Fibroblast of pulmonary artery (primary cell): Measurements from ENCODE around the gene NEURL2.

Experiments used
- DNase-seq: peaks from one replicate; pipeline ENCODE4 v3.0.0-alpha.2; 2010; ENCODE audit warnings: low read depth
- H3K4me3 ChIP-seq: replicated peaks from 2 replicates; pipeline ENCODE4 v1.5.1; 2011; ENCODE audit warnings: low read depth, mild to moderate bottlenecking, control low read depth, low read length, moderate library complexity
- CTCF ChIP-seq: IDR thresholded peaks from 2 replicates; pipeline ENCODE4 v1.5.1; 2011; ENCODE audit warnings: mild to moderate bottlenecking, control low read depth, low read length, inconsistent platforms; ENCODE audit errors: missing control alignments

The NEURL2 gene

GRCh38 chr20:45857114-45857881, 33.7 kb downstream of the NEURL2 start, which contains the start of the genes ACOT8 and ZSWIM3:
TSS of gene ACOT8 (minus strand) at chr20:45857392. CDS start at chr20:45857315, 77 bp downstream.
TSS of gene ZSWIM3 (plus strand) at chr20:45857614. CDS start at chr20:45857826, 212 bp downstream.
- peak within 1 kb of the TSS; percentile 73 for H3K4me3 ChIP-seq
- no peak for TF ChIP-seq CTCF
- peak; percentile 100 for DNase-seq

- no peak for DNase-seq
- TF ChIP-seq CTCF: no peak
- no peak overlapping the region for H3K4me3 ChIP-seq
These were observed 37.5 kb downstream of the NEURL2 start for GRCh38 chr20:45853484-45853883.

GRCh38 chr20:45852326-45852725, 38.7 kb downstream of the NEURL2 start:
- DNase-seq: no peak

GRCh38 chr20:45851501-45851900, 39.5 kb downstream of the NEURL2 start:
- no peak for DNase-seq
- TF ChIP-seq CTCF: no peak
- H3K4me3 ChIP-seq: no peak overlapping the region

More at GRCh38 chr20:45852326-45852725, 38.7 kb downstream of the NEURL2 start:
- no peak overlapping the region for H3K4me3 ChIP-seq
- TF ChIP-seq CTCF: no peak

- no peak for DNase-seq
- TF ChIP-seq CTCF: no peak
- H3K4me3 ChIP-seq: no peak overlapping the region
These were observed 40.1 kb downstream of the NEURL2 start for GRCh38 chr20:45850926-45851325.

GRCh38 chr20:45850238-45850637, 40.8 kb downstream of the NEURL2 start:
- no peak overlapping the region for H3K4me3 ChIP-seq
- no peak for TF ChIP-seq CTCF

GRCh38 chr20:45848969-45849582, 41.9 kb downstream of the NEURL2 start:
- TF ChIP-seq CTCF: no peak
- no peak overlapping the region for H3K4me3 ChIP-seq
- DNase-seq: no peak

More at GRCh38 chr20:45850238-45850637, 40.8 kb downstream of the NEURL2 start:
- no peak for DNase-seq
